ENCODE results near the gene CNTNAP4. TPM values are rescaled to one million over a fixed set of nuclear protein-coding genes. Genes with fewer than 3 reads are reported as not detected.

Gene CNTNAP4
- total and polyA plus RNA-seq, 3 donors from 2014 or later: 1.5 to 3.5 (median 2.2) TPM

DNA sequence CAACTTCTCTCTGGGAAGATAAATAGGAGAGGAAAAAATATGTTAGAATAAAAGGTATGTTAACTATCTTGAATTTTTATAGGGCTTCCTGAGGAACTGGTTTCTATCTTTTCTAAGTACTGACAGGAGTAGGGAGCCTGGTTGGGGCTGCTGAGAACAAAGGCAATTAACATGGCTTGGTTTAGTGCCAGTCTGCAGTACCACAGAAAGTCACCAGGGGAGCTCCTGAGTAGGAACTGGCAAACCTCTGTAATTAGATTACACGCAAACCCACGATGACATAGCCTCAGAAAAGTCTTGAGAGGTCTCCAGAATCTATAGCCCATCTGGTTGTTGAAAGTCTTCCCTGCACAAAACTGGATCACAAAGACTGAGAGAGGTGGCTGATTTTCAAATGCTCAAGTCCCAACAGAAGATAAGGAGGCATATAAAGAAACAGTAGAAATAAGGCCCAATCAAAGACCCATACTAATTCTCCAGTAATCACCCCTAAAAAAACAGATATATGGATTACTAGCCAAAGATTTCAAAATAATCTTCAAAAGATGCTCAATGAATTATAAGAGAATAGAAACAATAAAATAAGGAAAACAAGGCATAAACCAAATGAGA lies 11.7 kb upstream of the CNTNAP4 start:
- WGBS, 2 donors: 3 to 4% methylated on average over 2 of the region's 2 CpGs
- intact Hi-C loops (cut with DNase I; ENCODE audit: low total_unique reads): no loop called here
- TF ChIP-seq POLR2A (IDR thresholded peaks at IDR 0.05): no peak
- TF ChIP-seq, protein P1, sequence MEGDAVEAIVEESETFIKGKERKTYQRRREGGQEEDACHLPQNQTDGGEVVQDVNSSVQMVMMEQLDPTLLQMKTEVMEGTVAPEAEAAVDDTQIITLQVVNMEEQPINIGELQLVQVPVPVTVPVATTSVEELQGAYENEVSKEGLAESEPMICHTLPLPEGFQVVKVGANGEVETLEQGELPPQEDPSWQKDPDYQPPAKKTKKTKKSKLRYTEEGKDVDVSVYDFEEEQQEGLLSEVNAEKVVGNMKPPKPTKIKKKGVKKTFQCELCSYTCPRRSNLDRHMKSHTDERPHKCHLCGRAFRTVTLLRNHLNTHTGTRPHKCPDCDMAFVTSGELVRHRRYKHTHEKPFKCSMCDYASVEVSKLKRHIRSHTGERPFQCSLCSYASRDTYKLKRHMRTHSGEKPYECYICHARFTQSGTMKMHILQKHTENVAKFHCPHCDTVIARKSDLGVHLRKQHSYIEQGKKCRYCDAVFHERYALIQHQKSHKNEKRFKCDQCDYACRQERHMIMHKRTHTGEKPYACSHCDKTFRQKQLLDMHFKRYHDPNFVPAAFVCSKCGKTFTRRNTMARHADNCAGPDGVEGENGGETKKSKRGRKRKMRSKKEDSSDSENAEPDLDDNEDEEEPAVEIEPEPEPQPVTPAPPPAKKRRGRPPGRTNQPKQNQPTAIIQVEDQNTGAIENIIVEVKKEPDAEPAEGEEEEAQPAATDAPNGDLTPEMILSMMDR (IDR thresholded peaks at IDR 0.05): peak; percentile 21 to 60 (median 23)
- peak; percentile 33 for DNase-seq
- Histone ChIP-seq H3K36me3 (ENCODE audit: low read depth, missing control alignments) (no peaks in the 10 kb centered on the region), H3K4me1 (no peaks in the 10 kb centered on the region), H3K27me3 (no peaks in the 10 kb centered on the region), H3K4me3 (no peak overlapping the region), H3K27ac (no peak overlapping the region), H3K9me3 (no peaks in the 10 kb centered on the region)

DNA sequence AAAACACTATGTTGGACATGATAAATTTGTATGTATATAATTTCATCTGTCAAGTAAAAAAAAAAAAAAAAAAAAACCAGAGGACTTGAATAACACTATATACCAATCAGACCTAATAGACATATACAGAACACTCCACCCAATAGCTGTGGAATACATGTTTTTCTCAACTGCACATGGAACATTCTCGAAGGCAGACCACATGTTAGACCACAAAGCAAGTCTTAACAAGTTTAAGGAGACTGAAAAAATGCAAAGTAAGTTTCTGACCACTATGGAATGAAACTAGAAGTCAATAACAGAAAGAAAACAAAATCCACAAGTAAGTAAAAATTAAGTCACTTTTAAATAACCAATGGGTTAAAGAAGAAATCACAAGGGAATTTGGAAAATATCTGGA lies 8.4 kb upstream of the CNTNAP4 start:
- DNase-seq: no peak
- H3K36me3 ChIP-seq (ENCODE audit: low read depth, missing control alignments): no peaks in the 10 kb centered on the region
- no peaks in the 10 kb centered on the region for H3K4me1 ChIP-seq
- whole genome bisulfite sequencing, 2 donors: 93 to 94% methylated on average over 1 of the region's 1 CpG
- TF ChIP-seq, protein P1 (IDR thresholded peaks at IDR 0.05): no peak
- TF ChIP-seq POLR2A (IDR thresholded peaks at IDR 0.05): no peak
- H3K4me3 ChIP-seq: no peak overlapping the region
- no peaks in the 10 kb centered on the region for H3K27me3 ChIP-seq
- no peaks in the 10 kb centered on the region for H3K9me3 ChIP-seq
- H3K27ac ChIP-seq: no peak overlapping the region
- intact Hi-C loops (cut with DNase I; ENCODE audit: low total_unique reads): no loop called here

DNA sequence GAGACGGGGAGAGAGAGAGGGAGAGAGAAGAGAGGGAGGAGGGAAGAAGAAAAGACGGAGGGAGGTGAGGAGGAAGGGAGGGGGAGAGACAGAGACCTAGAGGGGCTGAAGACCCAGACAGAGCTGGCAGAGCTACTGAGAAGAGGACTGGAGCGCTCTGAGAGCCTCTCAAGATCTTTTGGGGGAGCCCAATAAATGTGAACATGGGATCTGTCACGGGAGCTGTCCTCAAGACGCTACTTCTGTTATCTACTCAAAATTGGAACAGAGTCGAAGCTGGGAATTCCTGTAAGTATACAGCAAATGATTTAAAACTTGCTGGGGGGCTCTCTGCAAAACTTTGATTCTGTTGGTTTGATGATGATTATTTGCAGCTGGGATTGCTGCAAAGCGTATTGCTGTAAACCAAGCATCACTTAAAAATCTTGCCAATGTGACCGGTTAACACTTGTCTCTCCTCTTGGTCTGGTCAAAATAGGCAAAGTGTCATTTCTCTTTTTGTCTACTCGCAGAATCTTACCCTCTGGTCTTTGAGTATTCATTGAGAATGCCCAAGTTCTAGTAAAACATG lies 344 bp downstream of the CNTNAP4 start:
- WGBS, 2 donors: 12 to 14% methylated on average over 9 of the region's 9 CpGs

DNA sequence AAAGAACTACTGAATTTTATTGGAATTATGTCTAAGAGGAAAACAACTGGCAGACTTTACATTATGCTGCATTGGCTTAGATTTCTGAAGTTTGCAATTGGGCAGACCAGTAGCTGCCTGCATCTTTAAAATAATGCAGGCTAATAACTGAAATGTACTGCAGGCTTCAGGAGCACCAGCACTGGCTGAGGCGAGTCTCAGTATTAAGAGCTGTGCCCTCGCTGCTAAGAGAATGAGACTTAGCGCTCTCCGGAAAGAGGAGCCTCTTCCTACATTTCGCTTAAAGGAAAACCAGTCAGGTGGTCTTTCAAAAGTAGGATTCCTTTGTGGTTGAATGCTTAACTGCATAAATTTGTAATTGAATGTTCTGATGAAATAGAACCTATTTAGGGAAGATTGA lies 885 bp downstream of the CNTNAP4 start:
- WGBS, 2 donors: 51 to 67% methylated on average over 5 of the region's 5 CpGs
- H3K36me3 ChIP-seq (ENCODE audit: low read depth, missing control alignments): no peaks in the 10 kb centered on the region
- H3K4me3 ChIP-seq: no peak overlapping the region
- no peaks in the 10 kb centered on the region for H3K27me3 ChIP-seq
- H3K9me3 ChIP-seq: no peaks in the 10 kb centered on the region
- no peaks in the 10 kb centered on the region for H3K4me1 ChIP-seq
- no peak for TF ChIP-seq POLR2A (IDR thresholded peaks at IDR 0.05)
- TF ChIP-seq, protein P1 (IDR thresholded peaks at IDR 0.05): no peak
- no peak for DNase-seq
- H3K27ac ChIP-seq: no peak overlapping the region
- intact Hi-C loops (cut with DNase I; ENCODE audit: low total_unique reads): no loop called here

More for the DNA sequence above, 344 bp downstream of the CNTNAP4 start:
- H3K4me1 ChIP-seq: no peaks in the 10 kb centered on the region
- no peaks in the 10 kb centered on the region for H3K27me3 ChIP-seq
- no peak for DNase-seq
- H3K36me3 ChIP-seq (ENCODE audit: low read depth, missing control alignments): no peaks in the 10 kb centered on the region
- peak overlapping the region in 1 of 2 donors; percentile 23 for H3K4me3 ChIP-seq
- no peaks in the 10 kb centered on the region for H3K9me3 ChIP-seq
- TF ChIP-seq POLR2A (IDR thresholded peaks at IDR 0.05): no peak
- intact Hi-C loops (cut with DNase I; ENCODE audit: low total_unique reads): no loop called here
- no peak overlapping the region for H3K27ac ChIP-seq

GRCh38 chr16:76278980-76279379 lies 1.8 kb downstream of the CNTNAP4 start:
- no peak for DNase-seq
- Histone ChIP-seq H3K4me1 (no peaks in the 10 kb centered on the region), H3K9me3 (no peaks in the 10 kb centered on the region), H3K27me3 (no peaks in the 10 kb centered on the region), H3K4me3 (no peak overlapping the region), H3K36me3 (ENCODE audit: low read depth, missing control alignments) (no peaks in the 10 kb centered on the region), H3K27ac (no peak overlapping the region)
- intact Hi-C loops (cut with DNase I; ENCODE audit: low total_unique reads): no loop called here
- TF ChIP-seq POLR2A (IDR thresholded peaks at IDR 0.05): no peak
- TF ChIP-seq, protein P1 (IDR thresholded peaks at IDR 0.05): peak in 2 of 3 experiments; percentile 20 to 27
